Nephron progenitor cell (in vitro differentiated cells): Measurements from ENCODE around the gene C17orf50.

Experiments used
- DNase-seq: peaks from one replicate; pipeline ENCODE4 v3.0.0; 2021
- H3K27ac Mint-ChIP-seq: 2 replicates; pipeline ENCODE4 v1.8.0; 2021; ENCODE audit warnings: mild to moderate bottlenecking, moderate library complexity, mixed read lengths
- H3K27me3 Mint-ChIP-seq: 2 replicates; pipeline ENCODE4 v1.8.0; 2021; ENCODE audit warnings: mild to moderate bottlenecking, low read depth, mixed read lengths; ENCODE audit not compliant: poor library complexity
- H3K36me3 Mint-ChIP-seq: 2 replicates; pipeline ENCODE4 v1.8.0; 2021; ENCODE audit warnings: low read depth, mixed read lengths
- H3K4me1 Mint-ChIP-seq: 2 replicates; pipeline ENCODE4 v1.8.0; 2021; ENCODE audit warnings: mixed read lengths
- H3K4me3 Mint-ChIP-seq: 2 replicates; pipeline ENCODE4 v1.8.0; 2021; ENCODE audit warnings: mild to moderate bottlenecking, moderate library complexity, mixed read lengths
- H3K9me3 Mint-ChIP-seq: 2 replicates; pipeline ENCODE4 v1.8.0; 2021; ENCODE audit warnings: mild to moderate bottlenecking, moderate library complexity, mixed read lengths
- CTCF ChIP-seq: fragments of 200-600 bp; sonication (generic); IDR thresholded peaks from 2 replicates; pipeline ENCODE4 v1.5.0; 2021; ENCODE audit warnings: antibody characterized with exemption

C17orf50 gene

DNA sequence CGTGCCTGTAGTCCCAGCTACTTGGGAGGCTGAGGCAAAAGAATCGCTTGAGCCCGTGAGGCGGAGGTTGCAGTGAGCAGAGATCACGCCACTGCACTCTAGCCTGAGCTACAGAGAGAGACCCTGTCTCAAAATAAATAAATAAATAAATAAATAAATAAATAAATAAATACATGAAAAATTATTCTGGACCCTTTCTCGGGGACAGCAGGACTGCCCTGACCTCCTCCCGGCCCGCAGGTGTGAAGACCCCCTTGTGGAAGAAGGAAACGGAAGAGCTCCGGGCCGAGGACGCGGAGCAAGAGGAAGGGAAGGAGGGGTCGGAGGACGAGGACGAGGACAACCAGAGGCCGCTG lies 3.1 kb downstream of the C17orf50 start:
- Mint-ChIP-seq H3K4me3 (peak overlapping the region; percentile 74), H3K27ac (peak overlapping the region; percentile 22)

GRCh38 chr17:35764123-35764991 lies 3.7 kb downstream of the C17orf50 start:
- H3K27ac Mint-ChIP-seq: no peak overlapping the region

More for the DNA sequence above, 3.1 kb downstream of the C17orf50 start:
- Mint-ChIP-seq H3K9me3 (no peaks in the 10 kb centered on the region), H3K4me1 (peaks cover 24% of the 10 kb centered on the region), H3K36me3 (no peaks in the 10 kb centered on the region), H3K27me3 (peaks cover 24% of the 10 kb centered on the region)
- no peak for DNase-seq
- TF ChIP-seq CTCF: no peak

DNA sequence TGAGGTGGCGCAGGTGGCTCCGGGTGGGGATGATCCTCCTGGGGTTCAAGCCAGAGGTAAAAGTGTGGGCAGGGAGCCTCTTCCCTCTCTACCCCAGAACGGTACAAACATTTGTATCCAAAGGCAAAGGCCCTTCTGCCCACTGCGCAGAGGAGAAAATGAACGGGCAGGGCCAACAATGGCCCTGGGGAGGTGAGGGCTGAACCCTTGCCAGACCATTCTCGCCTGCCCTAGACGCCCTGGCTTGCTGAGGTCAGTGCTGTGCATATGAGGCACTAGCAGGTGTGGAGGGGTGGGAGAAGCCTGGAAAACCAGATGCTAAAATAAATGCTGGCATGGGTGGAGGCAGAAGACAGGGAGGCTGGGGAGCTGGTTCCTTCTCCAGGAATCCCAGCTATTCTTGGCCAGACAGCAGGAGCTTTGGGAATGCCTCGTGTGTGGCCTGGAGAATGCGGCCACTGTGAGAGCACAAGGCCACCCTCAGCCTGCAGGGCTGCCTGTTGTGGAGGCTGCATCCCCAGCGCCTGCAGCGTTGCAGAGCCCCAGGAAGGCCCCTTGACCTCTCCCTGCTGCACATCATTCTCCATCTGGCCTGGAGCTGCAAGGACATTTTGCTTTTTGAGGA lies 4.5 kb downstream of the C17orf50 start:
- no peak for TF ChIP-seq CTCF
- peaks cover 26% of the 10 kb centered on the region for H3K27me3 Mint-ChIP-seq
- no peaks in the 10 kb centered on the region for H3K36me3 Mint-ChIP-seq
- no peaks in the 10 kb centered on the region for H3K9me3 Mint-ChIP-seq
- H3K4me3 Mint-ChIP-seq: peak overlapping the region; percentile 84
- no peak for DNase-seq
- peaks cover 19% of the 10 kb centered on the region for H3K4me1 Mint-ChIP-seq
- no peak overlapping the region for H3K27ac Mint-ChIP-seq

More at GRCh38 chr17:35764123-35764991, 3.7 kb downstream of the C17orf50 start:
- H3K36me3 Mint-ChIP-seq: no peaks in the 10 kb centered on the region
- H3K9me3 Mint-ChIP-seq: no peaks in the 10 kb centered on the region
- H3K27me3 Mint-ChIP-seq: peaks cover 26% of the 10 kb centered on the region
- peak; percentile 88 for TF ChIP-seq CTCF
- peak overlapping the region; percentile 84 for H3K4me3 Mint-ChIP-seq
- peak; percentile 96 for DNase-seq
- H3K4me1 Mint-ChIP-seq: peaks cover 19% of the 10 kb centered on the region

- Mint-ChIP-seq H3K4me3 (peak overlapping the region; percentile 40), H3K36me3 (no peaks in the 10 kb centered on the region), H3K9me3 (no peaks in the 10 kb centered on the region), H3K27me3 (peaks cover 33% of the 10 kb centered on the region), H3K4me1 (peaks cover 19% of the 10 kb centered on the region), H3K27ac (no peak overlapping the region)
- DNase-seq: no peak
- no peak for TF ChIP-seq CTCF
Observed at GRCh38 chr17:35765756-35766488, 5.2 kb downstream of the C17orf50 start.

DNA sequence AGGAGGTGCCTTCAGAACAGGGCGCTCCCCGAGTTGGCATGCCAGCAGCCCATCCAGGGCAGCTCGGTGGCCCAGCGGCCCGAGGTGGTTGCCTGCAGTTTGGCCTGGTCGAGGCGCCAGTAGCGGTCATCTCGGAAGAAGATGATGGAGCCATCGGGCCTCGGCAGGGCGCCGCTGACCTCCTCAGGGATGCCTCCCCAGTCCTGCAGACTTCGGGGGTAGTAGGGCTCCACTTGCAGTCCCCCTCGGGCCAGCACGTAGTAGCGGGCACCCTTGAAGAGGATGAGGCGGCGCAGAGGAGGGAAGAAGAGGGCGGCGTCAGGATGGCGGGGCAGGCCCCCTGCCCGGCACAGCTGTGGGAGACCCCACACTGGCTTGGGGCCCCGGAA lies 5.8 kb downstream of the C17orf50 start:
- TF ChIP-seq CTCF: no peak
- H3K4me1 Mint-ChIP-seq: peaks cover 19% of the 10 kb centered on the region
- peaks cover 35% of the 10 kb centered on the region for H3K27me3 Mint-ChIP-seq
- no peaks in the 10 kb centered on the region for H3K9me3 Mint-ChIP-seq
- no peaks in the 10 kb centered on the region for H3K36me3 Mint-ChIP-seq
- DNase-seq: no peak
- H3K4me3 Mint-ChIP-seq: no peak overlapping the region
- H3K27ac Mint-ChIP-seq: no peak overlapping the region
